GM19193 (cell line): ENCODE measurements around the gene SAMD10.
A peak's percentile ranks its signal among the peaks of the same experiment; 100 is the strongest.

Source experiments
- POLR2A ChIP-seq: IDR thresholded peaks from 4 replicates; pipeline ENCODE4 v1.6.1; 2011; ENCODE audit not compliant: insufficient read depth, insufficient read length; ENCODE audit errors: extremely low read depth

The SAMD10 gene

DNA sequence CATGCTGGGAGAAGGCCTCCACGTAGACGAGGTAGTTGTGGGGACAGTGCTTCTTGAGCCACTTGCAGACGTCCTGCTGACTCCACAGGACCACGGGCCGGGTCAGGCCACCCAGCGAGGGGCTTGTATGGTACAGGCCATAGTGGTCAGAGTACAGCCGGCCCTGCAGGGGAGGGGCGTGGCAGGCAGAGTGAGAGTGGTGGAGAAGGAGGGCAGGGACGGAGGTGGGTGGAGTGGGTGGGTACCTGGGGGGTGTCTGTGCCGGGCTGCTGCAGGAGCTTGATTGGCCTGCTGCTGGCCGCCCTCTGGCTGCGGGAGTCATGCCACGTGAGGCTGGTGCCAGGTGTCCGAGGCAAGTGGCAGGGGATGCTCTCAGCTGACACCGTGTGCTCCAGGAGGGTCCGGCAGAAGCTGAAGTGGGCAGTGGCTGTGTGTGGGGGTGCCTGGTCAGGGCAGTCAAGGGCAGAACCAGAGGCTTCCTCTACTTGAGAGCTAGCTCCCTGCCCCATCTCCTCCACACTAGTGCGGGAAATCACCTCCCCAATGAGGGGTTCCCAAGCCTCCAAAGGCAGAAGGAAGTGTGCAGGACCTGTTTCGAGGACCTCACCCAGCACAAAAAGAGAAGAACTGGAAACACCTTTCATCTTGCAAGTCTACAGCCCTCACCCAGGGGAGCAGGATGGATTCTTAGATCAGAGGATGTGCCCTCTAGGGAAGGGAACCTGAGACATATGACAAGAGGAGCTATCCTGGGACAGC lies 2.3 kb downstream of the SAMD10 start:
- no peak for TF ChIP-seq POLR2A

DNA sequence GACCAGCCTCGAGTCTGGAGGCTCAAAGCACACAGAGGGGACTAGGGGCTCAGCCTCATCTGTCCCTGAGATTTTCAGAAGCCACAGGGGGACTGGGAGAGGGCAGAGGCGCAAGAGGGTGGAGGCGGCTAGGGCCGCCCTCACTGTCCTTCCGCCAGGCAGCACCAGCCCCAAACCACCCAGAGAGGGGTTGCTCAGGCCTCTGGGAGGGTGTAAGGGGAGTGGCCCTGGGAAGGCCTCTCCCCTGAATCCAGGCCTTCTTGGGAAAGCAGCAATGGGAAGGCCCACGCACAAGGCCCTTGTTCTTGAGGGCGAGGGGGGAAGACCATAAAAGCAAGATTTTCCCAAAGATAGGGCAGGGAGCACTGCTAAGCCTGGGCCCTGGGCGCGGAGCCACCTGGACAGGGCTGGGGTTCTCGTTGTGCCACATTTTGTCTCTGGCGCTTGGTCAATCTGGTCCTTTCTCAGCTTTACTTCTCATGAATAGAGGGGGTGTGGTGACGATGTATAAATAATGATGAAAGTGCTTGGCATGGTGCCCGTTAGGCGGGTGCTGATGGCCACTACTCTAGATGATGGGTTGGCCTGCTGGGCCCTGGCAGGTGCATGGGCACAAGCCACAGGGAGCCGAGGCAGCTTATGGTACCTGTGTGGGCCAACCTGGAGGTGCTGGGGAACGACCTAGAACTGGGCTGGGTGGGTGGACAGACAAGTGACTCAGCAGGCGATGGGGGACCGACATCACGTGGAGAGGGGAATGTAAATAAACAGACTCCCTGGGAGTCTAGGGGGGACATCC lies 4.8 kb downstream of the SAMD10 start:
- no peak for TF ChIP-seq POLR2A

DNA sequence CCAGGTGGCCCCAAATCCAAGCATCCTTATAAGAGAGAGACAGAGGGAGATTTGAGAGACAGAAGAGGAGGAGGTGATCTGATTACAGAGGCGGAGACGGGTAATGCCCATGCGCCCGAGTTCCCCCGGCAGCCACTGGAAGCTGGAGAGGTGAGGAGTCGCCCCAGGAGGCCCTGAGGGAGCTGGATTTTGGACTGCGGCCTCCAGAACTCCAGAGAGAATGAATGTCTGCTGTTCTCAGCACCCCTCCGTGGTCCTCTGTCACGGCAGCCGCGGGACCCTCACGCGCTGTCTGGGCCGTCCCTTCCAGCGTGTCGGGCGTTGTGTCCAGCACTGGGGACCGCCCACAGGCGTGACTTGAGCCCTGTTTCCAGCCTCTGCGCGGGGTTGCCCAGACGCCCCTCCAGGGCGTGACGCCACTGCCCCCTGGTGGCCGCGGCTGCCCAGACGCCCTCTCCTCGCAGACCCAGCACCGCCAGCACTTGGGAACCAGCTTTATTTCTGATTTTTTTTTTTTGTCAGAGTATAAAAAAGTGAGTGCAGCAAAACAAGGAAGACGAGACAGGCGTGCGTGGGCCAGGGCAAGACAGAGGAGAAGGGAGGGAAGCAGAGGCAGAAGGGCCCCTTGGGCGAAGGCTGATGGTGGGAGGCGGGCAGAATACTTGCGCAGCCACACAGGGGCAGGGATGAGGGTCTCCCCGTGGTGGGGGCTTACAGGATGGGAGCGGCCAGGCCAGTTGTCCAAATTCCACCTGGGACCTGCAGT lies 5.6 kb downstream of the SAMD10 start:
- TF ChIP-seq POLR2A, result no peak

DNA sequence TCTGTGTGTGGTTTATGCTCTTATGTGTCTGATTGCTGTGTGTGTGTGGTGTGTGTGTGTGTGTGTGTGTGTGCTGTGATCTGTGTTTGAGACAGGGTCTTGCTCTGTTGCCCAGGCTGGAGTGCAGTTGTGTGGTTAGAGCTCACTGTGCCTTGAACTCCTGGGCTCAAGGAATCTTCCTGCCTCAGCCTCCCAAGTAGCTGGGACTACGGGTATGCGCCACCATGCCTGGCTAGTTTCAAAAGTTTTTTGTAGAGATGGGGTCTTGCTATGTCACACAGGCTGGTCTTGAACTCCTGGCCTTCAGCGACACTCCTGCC lies 6.3 kb downstream of the SAMD10 start:
- no peak for TF ChIP-seq POLR2A

DNA sequence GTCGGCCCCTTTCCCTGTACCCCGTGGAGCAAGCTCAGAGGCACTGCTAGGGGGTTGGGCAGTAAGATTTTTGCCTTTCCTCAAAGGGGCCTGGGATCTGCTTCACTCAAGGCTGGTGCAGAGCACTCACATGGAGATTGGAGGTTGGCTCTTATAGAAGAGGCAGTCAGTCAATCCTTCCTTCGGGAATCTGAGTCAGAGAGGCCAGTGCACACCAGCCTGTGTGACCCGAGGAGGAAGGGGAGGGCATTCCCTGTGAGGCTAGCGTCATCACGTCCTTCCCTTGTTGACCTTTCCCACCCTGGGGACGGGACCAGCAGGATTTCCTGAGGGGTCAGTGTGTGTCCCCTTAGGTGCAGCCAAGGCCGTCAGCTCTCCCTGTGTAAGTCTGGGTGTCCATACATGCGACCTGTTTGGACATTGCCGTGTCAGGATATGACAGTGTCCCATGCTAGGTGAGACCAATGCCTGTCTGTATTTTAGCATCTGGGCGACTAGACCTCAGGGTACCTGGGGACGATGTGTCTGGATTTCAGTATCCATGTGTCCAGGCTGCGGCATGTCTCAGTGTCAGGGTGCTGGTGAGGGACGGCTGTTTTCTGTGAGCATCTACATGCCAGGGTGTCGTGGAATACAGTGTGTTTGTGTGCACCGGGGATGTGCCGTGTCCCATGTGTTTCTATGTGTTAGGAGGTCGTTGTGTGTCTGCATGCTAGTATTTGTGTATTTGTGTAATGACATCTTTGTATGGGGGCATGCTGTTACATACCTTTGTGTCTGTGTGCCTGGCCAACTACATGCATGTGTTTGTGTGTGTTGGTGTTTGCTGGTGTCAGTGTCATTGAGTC lies 6.9 kb downstream of the SAMD10 start:
- no peak for TF ChIP-seq POLR2A

DNA sequence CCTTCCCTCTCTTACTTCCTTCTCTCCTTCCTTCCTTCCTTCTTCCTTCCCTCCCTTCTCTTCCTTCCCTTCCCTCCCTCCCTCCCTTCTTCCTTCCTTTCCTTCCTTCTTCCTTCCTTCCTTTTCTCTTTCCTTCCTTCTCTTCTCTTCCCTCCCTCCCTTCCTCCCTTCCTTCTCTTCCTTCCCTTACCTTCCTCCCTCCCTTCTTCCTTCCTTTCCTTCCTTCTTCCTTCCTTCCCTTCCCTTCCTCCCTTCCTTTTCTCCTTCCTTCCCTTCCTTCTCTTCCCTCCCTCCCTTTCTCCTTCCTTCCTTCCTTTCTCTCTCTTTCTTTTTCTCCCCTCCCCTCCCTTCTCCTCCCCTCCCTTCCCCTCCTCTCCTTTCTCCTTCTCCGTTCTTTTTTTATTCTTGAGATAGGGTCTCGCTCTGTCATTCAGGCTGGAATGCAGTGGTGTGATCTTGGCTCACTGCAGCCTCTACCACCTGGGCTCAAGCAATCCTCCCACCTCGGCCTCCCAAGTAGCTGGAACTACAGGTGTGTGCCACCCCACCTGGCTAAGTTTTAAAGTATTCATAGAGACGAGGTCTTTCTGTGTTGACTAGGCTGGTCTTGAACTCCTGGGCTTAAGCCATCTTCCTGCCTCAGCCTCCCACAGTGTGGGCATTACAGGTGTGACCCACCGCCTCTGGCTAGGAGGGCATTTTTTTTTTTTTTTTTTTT lies 8.6 kb downstream of the SAMD10 start:
- TF ChIP-seq POLR2A, result no peak

DNA sequence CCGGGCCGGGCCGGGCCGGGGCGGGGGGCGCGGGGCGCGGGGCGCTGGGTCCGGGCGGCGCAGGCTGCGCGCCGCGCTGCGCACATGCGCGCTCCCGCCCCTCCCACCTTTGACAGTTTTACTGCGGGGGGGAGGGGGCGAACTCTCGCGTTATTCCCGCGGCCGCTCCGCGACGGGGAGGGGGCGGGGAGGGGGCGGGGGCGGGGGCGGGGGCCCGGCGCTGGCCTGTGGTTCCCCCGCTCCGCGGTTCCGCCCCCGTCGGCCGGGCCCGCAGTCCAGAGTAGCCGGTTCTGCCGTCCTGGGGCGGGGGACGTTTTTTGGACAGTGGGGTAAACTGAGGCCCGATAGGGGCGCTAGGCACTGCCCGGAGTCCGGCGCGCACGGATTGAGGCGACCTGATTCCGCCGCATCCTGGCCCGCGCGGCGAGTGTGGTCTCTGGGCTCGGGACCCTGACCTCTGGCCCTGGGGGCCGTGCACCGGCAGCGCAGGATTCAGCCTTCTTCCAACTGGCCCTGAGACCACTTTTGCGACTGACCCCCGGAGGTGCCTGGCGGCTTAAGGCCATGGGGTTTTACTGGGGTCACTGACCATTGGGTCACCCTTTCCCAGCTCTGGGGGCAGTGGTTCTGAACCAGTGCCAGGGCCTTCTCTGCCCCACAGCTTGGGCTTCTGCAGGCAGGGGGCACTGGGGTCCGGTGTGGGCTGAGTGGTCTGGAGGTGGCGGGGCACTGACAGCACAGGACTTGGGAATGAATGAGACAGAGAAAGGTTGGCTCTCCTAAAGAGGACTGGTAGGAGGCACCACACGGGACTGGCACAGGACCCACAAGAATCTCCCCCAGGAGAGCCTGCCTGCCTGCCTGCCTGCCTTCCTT lies 9.4 kb downstream of the SAMD10 start, which contains the start of gene ZNF512B:
Gene ZNF512B (minus strand): TSS at position 93 of the 876 bp plus-strand sequence. CDS start 1,980 bp downstream, outside the sequence.
- peak; percentile 28 for TF ChIP-seq POLR2A

DNA sequence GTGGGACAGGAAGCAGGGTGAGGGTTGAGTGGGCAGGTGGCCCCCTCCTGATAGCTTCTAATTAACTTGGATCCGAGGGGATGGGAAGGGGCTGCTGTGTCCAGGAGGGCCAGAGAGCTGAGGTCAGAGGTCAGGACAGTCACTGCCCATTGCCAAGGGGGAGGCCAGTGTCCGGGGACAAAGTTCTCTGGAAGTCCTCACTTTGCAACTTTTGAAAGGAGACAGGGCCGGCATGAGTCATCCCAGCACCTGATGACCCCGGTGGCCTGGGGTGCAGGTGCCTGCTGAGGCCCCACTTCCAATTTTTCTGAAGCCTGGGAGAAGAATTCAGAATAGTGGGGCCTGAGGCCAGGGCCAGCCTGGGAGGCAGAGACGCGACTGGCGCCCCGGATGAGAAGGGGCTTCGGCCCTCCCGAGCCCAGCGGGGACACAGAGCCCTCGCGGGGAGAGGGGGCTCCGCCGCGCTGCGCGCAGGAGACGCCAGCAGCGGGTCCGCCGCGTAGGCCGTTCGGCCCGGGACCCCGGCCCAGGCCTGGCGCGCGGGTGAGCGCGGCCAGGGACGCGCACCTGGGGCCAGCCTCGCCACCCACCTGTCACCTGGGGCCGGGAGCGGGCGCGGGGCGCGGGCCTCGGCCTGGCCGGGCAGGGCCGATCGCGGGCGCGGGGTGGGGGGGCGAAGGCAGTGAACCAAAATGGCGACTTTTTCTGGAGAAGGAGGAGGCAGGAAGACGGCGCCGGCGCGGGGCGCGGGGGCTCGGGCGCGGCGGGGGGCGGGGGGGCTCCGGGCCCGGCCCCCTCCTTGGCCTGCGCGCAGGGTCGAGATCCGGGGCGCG lies 10.3 kb downstream of the SAMD10 start:
- peak; percentile 3 for TF ChIP-seq POLR2A

DNA sequence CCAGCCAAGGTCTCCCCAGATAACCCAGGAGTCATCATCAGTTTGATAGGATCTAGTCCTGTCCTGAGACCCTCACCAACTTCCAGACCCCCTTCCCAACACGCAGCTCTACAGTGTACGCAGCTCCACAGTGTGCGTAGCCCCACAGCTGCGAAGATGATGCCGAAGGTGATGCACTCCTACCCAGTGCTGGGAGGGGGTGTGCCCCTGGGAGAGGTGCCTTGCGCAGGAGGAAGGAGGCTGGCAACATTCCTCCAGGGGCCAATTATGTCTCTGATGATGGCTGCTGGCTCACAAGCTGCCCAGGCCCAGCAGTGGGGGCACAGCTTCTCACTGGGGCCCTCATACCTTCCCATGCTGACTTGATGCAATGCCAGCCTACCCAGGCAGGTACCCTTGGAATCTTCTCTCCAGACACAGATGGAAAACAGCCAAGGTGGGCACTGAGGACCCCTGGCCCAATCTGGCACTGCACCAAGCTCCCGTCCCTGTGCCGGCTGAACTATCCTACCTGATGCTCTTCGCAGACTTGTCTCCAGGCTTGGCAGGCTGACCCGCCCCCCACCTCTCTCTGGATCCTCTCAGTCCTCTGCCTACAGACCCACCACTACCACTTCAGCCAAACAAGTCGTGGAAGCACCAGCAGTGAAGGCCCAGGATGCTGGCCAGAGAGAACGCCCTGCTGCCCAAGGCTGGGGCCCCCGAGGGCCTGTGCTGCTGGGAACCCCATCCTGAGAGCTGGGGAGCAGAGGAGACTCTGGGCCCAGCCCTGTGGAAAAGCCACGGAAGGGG lies 11.1 kb downstream of the SAMD10 start:
- TF ChIP-seq POLR2A, result no peak

DNA sequence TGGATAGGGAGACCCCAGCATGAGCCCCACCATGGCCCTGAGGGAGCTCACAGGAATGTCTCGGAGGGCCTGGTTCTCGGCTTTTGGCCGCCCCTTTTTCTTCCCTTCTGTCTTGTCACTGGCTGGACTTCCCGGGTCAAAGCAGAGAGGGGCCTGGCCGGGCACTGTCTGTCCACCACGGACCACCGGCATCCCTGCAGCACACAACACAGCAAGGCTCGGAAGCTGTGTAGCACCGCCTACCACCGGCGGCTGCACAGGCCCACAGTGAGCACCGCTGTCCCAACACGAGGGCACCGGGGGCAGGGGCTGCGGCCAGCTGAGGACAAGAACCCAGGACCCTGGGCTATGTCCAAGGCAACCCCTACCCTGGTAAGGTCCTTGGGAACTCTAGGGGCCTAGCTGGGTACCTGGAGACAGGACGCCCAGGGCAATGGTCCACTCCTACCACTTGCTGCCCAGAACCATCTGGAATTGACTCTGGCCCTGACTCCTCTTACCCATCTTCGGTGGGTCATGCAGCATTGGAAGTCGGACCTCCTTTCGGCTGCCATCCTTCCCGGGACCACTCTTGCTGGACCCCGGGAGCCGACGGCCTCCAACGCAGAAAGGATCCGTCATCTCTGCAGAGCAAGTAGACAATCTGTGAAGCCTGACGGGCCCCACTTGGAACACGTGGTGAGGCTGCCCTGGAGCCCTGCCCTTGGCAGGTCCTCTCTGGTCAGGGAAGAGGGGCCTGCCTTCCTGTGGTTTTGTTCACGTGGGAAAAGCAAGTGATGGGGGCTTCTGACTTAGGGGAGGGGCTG lies 11.9 kb downstream of the SAMD10 start:
- no peak for TF ChIP-seq POLR2A

DNA sequence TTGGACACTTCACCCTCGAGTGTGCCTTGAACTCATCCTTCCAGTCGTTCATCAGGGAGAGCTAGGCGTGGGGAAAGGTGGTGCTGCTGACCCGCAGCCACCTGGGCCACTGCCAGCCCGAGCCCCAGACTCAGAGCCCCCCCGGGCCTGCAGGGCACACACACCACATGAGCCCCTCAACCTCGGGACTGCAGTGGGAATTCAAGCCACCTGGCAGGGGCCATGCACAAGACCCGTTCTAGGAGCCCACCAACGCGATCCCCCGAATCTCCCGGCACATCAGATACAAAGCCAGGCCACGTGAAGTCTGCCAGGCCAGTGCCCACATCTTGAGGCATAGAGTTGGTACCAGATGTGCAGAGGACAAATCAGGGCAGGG lies 12.5 kb downstream of the SAMD10 start:
- TF ChIP-seq POLR2A, result no peak
